SH-SY5Y (cell line): ENCODE results near the gene TVP23A.

Experiments
- GATA2 ChIP-seq: IDR thresholded peaks from 2 replicates; pipeline ENCODE4 v1.6.1; 2011; ENCODE audit warnings: mild to moderate bottlenecking, low read depth, low read length
- GATA3 ChIP-seq: IDR thresholded peaks from 2 replicates; pipeline ENCODE4 v1.6.1; 2011; ENCODE audit warnings: low read depth, mild to moderate bottlenecking, low read length, moderate library complexity

GRCh38 chr16:10756574-10756973 lies 62.0 kb downstream of the TVP23A start:
- TF ChIP-seq GATA3 (no peak), GATA2 (no peak)
